ENCODE data around the gene NPFF. TPM values are rescaled to one million over a fixed set of nuclear protein-coding genes. Genes with fewer than 3 reads are reported as not detected.
A peak's percentile ranks its signal among the peaks of the same experiment; 100 is the strongest.
"Not testable (repeated sequence)": the region's sequence is repeated elsewhere in the genome, so short reads cannot be mapped to it uniquely, and the experiment has no call there.

Gene NPFF
- total RNA-seq, 1 donor, result not detected

GRCh38 chr12:53483225-53483978 lies 23.9 kb downstream of the NPFF start:
- Histone ChIP-seq H3K9me3 (ENCODE audit: low read depth, low read length) (no peaks in the 10 kb centered on the region), H3K4me2 (ENCODE audit: insufficient read depth, low read length) (no peak overlapping the region), H3K79me2 (ENCODE audit: insufficient read depth, low read length) (peaks cover 39% of the 10 kb centered on the region), H3K27ac (ENCODE audit: low read depth, low read length) (no peak overlapping the region), H3K4me1 (ENCODE audit: insufficient read depth, low read length) (peaks cover 35% of the 10 kb centered on the region), H4K20me1 (ENCODE audit: insufficient read depth, low read length) (peaks cover 66% of the 10 kb centered on the region), H3K36me3 (ENCODE audit: insufficient read depth, low read length) (peaks cover 96% of the 10 kb centered on the region), H2AFZ (ENCODE audit: low read length) (no peak overlapping the region), H3K4me3 (ENCODE audit: insufficient read depth, low read length) (no peak overlapping the region), H3K27me3 (ENCODE audit: insufficient read depth, low read length) (no peaks in the 10 kb centered on the region)
- peak; percentile 3 for DNase-seq (ENCODE audit: insufficient read length, low spot score, missing footprints)
- no peak for TF ChIP-seq CTCF (IDR thresholded peaks at IDR 0.05; ENCODE audit: extremely low read depth, low read depth, low read length)

GRCh38 chr12:53482626-53483168 lies 24.6 kb downstream of the NPFF start:
- Histone ChIP-seq H3K36me3 (ENCODE audit: insufficient read depth, low read length) (peaks cover 98% of the 10 kb centered on the region), H2AFZ (ENCODE audit: low read length) (no peak overlapping the region), H3K4me3 (ENCODE audit: insufficient read depth, low read length) (no peak overlapping the region), H3K4me2 (ENCODE audit: insufficient read depth, low read length) (no peak overlapping the region), H4K20me1 (ENCODE audit: insufficient read depth, low read length) (peaks cover 69% of the 10 kb centered on the region), H3K4me1 (ENCODE audit: insufficient read depth, low read length) (peaks cover 42% of the 10 kb centered on the region), H3K27ac (ENCODE audit: low read depth, low read length) (peak overlapping the region; percentile 54), H3K27me3 (ENCODE audit: insufficient read depth, low read length) (no peaks in the 10 kb centered on the region), H3K79me2 (ENCODE audit: insufficient read depth, low read length) (peaks cover 39% of the 10 kb centered on the region), H3K9me3 (ENCODE audit: low read depth, low read length) (no peaks in the 10 kb centered on the region)
- DNase-seq (ENCODE audit: insufficient read length, low spot score, missing footprints), result peak; percentile 32
- no peak for TF ChIP-seq CTCF (IDR thresholded peaks at IDR 0.05; ENCODE audit: extremely low read depth, low read depth, low read length)

- H3K4me3 ChIP-seq (ENCODE audit: insufficient read depth, low read length), result no peak overlapping the region
- peak overlapping the region; percentile 54 for H3K27ac ChIP-seq (ENCODE audit: low read depth, low read length)
These were observed 25.2 kb downstream of the NPFF start for GRCh38 chr12:53481939-53482586.

GRCh38 chr12:53481458-53481857 lies 25.8 kb downstream of the NPFF start:
- Histone ChIP-seq H3K36me3 (ENCODE audit: insufficient read depth, low read length) (peaks cover 96% of the 10 kb centered on the region), H3K27ac (ENCODE audit: low read depth, low read length) (peak overlapping the region; percentile 54), H3K79me2 (ENCODE audit: insufficient read depth, low read length) (peaks cover 36% of the 10 kb centered on the region), H4K20me1 (ENCODE audit: insufficient read depth, low read length) (peaks cover 67% of the 10 kb centered on the region), H3K4me1 (ENCODE audit: insufficient read depth, low read length) (peaks cover 51% of the 10 kb centered on the region)
- H3K27me3 ChIP-seq (ENCODE audit: insufficient read depth, low read length); H3K9me3 ChIP-seq (ENCODE audit: low read depth, low read length); H3K4me2 ChIP-seq (ENCODE audit: insufficient read depth, low read length); H2AFZ ChIP-seq (ENCODE audit: low read length); H3K4me3 ChIP-seq (ENCODE audit: insufficient read depth, low read length): not testable (repeated sequence)
- DNase-seq (ENCODE audit: insufficient read length, low spot score, missing footprints), result peak; percentile 92

More at GRCh38 chr12:53481939-53482586, 25.2 kb downstream of the NPFF start:
- H3K4me1 ChIP-seq (ENCODE audit: insufficient read depth, low read length), result peaks cover 46% of the 10 kb centered on the region
- no peak overlapping the region for H2AFZ ChIP-seq (ENCODE audit: low read length)
- TF ChIP-seq CTCF (IDR thresholded peaks at IDR 0.05; ENCODE audit: extremely low read depth, low read depth, low read length), result peak; percentile 27
- H3K4me2 ChIP-seq (ENCODE audit: insufficient read depth, low read length), result no peak overlapping the region
- H3K79me2 ChIP-seq (ENCODE audit: insufficient read depth, low read length), result peaks cover 36% of the 10 kb centered on the region
- DNase-seq (ENCODE audit: insufficient read length, low spot score, missing footprints), result peak; percentile 62
- no peaks in the 10 kb centered on the region for H3K27me3 ChIP-seq (ENCODE audit: insufficient read depth, low read length)
- no peaks in the 10 kb centered on the region for H3K9me3 ChIP-seq (ENCODE audit: low read depth, low read length)
- peaks cover 67% of the 10 kb centered on the region for H4K20me1 ChIP-seq (ENCODE audit: insufficient read depth, low read length)
- H3K36me3 ChIP-seq (ENCODE audit: insufficient read depth, low read length), result peaks cover 96% of the 10 kb centered on the region
